ENCODE data around the gene DPH7.
"Not testable (repeated sequence)": the region's sequence is repeated elsewhere in the genome, so short reads cannot be mapped to it uniquely, and the experiment has no call there.

DPH7 gene

GRCh38 chr9:137606005-137606621 is 27.4 kb upstream of the DPH7 start:
- DNase-seq (ENCODE audit: low read depth in 2 of 2) = no peak

GRCh38 chr9:137605121-137606004 is 26.6 kb upstream of the DPH7 start, which contains the start of gene ARRDC1:
Gene ARRDC1, plus strand, starts transcription at chr9:137605686. Its CDS starts 32 bp downstream, at chr9:137605718.
- DNase-seq (ENCODE audit: low read depth in 2 of 2) = peak; percentile 90 to 93

- no peak for DNase-seq (ENCODE audit: low read depth in 2 of 2)
Measured at GRCh38 chr9:137604345-137605086, 25.8 kb upstream of the DPH7 start.

- DNase-seq (ENCODE audit: low read depth in 2 of 2) = no peak
Measured at GRCh38 chr9:137603879-137604278, 25.2 kb upstream of the DPH7 start.

- no peak for DNase-seq (ENCODE audit: low read depth in 2 of 2)
Measured at GRCh38 chr9:137602661-137603060, 23.9 kb upstream of the DPH7 start.

GRCh38 chr9:137598943-137599342 is 20.2 kb upstream of the DPH7 start:
- DNase-seq (ENCODE audit: low read depth in 2 of 2) = no peak

- DNase-seq (ENCODE audit: low read depth in 2 of 2) = not testable (repeated sequence)
Measured at GRCh38 chr9:137596577-137596976, 17.9 kb upstream of the DPH7 start.

GRCh38 chr9:137593176-137593575 is 14.5 kb upstream of the DPH7 start:
- DNase-seq (ENCODE audit: low read depth in 2 of 2) = no peak

- no peak for DNase-seq (ENCODE audit: low read depth in 2 of 2)
Measured at GRCh38 chr9:137592767-137593166, 14.0 kb upstream of the DPH7 start.

- peak; percentile 84 to 87 for DNase-seq (ENCODE audit: low read depth in 2 of 2)
Measured at GRCh38 chr9:137590469-137591383, 12.0 kb upstream of the DPH7 start, which contains the start of gene ZMYND19. Gene ZMYND19, minus strand, starts transcription at chr9:137590512. Its CDS starts 249 bp downstream, at chr9:137590263.

- no peak for DNase-seq (ENCODE audit: low read depth in 2 of 2)
Measured at GRCh38 chr9:137590123-137590468, 11.4 kb upstream of the DPH7 start.

GRCh38 chr9:137589441-137590122 is 10.9 kb upstream of the DPH7 start:
- no peak for DNase-seq (ENCODE audit: low read depth in 2 of 2)

GRCh38 chr9:137588891-137589290 is 10.2 kb upstream of the DPH7 start:
- no peak for DNase-seq (ENCODE audit: low read depth in 2 of 2)

- DNase-seq (ENCODE audit: low read depth in 2 of 2) = no peak
Measured at GRCh38 chr9:137588311-137588710, 9.6 kb upstream of the DPH7 start.

GRCh38 chr9:137586854-137587253 is 8.1 kb upstream of the DPH7 start:
- no peak for DNase-seq (ENCODE audit: low read depth in 2 of 2)

- DNase-seq (ENCODE audit: low read depth in 2 of 2) = no peak
Measured at GRCh38 chr9:137583957-137584356, 5.2 kb upstream of the DPH7 start.

GRCh38 chr9:137583347-137583746 is 4.6 kb upstream of the DPH7 start:
- DNase-seq (ENCODE audit: low read depth in 2 of 2) = no peak

- no peak for DNase-seq (ENCODE audit: low read depth in 2 of 2)
Measured at GRCh38 chr9:137582286-137582860, 3.6 kb upstream of the DPH7 start.

GRCh38 chr9:137581361-137582285 is 2.9 kb upstream of the DPH7 start:
- no peak for DNase-seq (ENCODE audit: low read depth in 2 of 2)

Measured in stimulated activated CD8-positive, alpha-beta memory T cell treated with anti-CD3 and anti-CD28 coated beads, Interleukin-2, amount 100 ng/mL, for 48 hours (primary cell).